HepG2 (cell line): ENCODE measurements around the gene MARF1. TPM values are rescaled to one million over a fixed set of nuclear protein-coding genes. Genes with fewer than 3 reads are reported as not detected.

Experiments used
- ADNP ChIP-seq: sonication (generic); formaldehyde crosslinking; IDR thresholded peaks from 2 replicates; pipeline ENCODE4 v1.4.0; 2020; ENCODE audit warnings: missing genetic modification reagents
- DPF2 ChIP-seq: sonication (generic); formaldehyde crosslinking; IDR thresholded peaks from 2 replicates; pipeline ENCODE4 v1.4.0; 2020; ENCODE audit warnings: mild to moderate bottlenecking, low read depth, missing genetic modification reagents, borderline replicate concordance
- E2F1 ChIP-seq: sonication (generic); formaldehyde crosslinking; IDR thresholded peaks from 2 replicates; pipeline ENCODE4 v1.5.0; 2020; ENCODE audit warnings: missing genetic modification reagents
- E2F5 ChIP-seq: sonication (generic); formaldehyde crosslinking; conservative IDR thresholded peaks from 2 replicates; pipeline ENCODE4 v1.4.0; 2020; ENCODE audit warnings: missing genetic modification reagents
- EP300 ChIP-seq, 3 experiments: sonication (generic) in 1 of 3; formaldehyde crosslinking in 1 of 3; IDR thresholded peaks; 2 replicates each; pipeline versions ENCODE4 v1.5.1 to v1.6.1; 2011 to 2020; ENCODE audit warnings: low read depth in 2 of 3, low read length in 2 of 3, borderline replicate concordance in 1 of 3, improper control_type of control experiment in 1 of 3, mild to moderate bottlenecking in 1 of 3, missing genetic modification reagents in 1 of 3, moderate library complexity in 1 of 3
- GLI4 ChIP-seq: sonication (generic); formaldehyde crosslinking; IDR thresholded peaks from 2 replicates; pipeline ENCODE4 v1.5.1; 2020; ENCODE audit warnings: missing genetic modification reagents, mild to moderate bottlenecking, moderate library complexity, borderline replicate concordance
- HOXA5 ChIP-seq: sonication (generic); formaldehyde crosslinking; IDR thresholded peaks from 2 replicates; pipeline ENCODE4 v1.4.0; 2020; ENCODE audit warnings: missing genetic modification reagents
- JUN ChIP-seq: sonication (generic); formaldehyde crosslinking; IDR thresholded peaks from 2 replicates; pipeline ENCODE4 v1.4.0; 2020; ENCODE audit warnings: mild to moderate bottlenecking, missing genetic modification reagents
- MED1 ChIP-seq: sonication (generic); formaldehyde crosslinking; IDR thresholded peaks from 2 replicates; pipeline ENCODE4 v1.4.0; 2020; ENCODE audit warnings: missing genetic modification reagents
- MZF1 ChIP-seq: sonication (generic); formaldehyde crosslinking; IDR thresholded peaks from 2 replicates; pipeline ENCODE4 v1.8.1; 2023; ENCODE audit warnings: mild to moderate bottlenecking, missing genetic modification reagents, borderline replicate concordance
- NCOR1 ChIP-seq: fragments of 200-600 bp; sonication (generic); IDR thresholded peaks from 2 replicates; pipeline ENCODE4 v1.7.0; 2017; ENCODE audit warnings: antibody characterized with exemption, low read length, borderline replicate concordance
- NR2F6 ChIP-seq, 2 experiments: IDR thresholded peaks; 2 replicates each; pipeline ENCODE4 v1.6.1; 2016; ENCODE audit warnings: antibody characterized with exemption in 1 of 2, mild to moderate bottlenecking in 1 of 2
- PHF5A ChIP-seq: IDR thresholded peaks from one replicate; pipeline ENCODE4 v1.6.1; 2018; ENCODE audit warnings: low read depth, missing genetic modification reagents; ENCODE audit not compliant: unreplicated experiment
- RCOR2 ChIP-seq: IDR thresholded peaks from 2 replicates; pipeline ENCODE4 v1.6.1; 2016; ENCODE audit warnings: missing biosample characterization, missing genetic modification reagents
- RELA ChIP-seq: sonication (generic); formaldehyde crosslinking; IDR thresholded peaks from 2 replicates; pipeline ENCODE4 v1.4.0; 2020; ENCODE audit warnings: missing genetic modification reagents
- TGIF2 ChIP-seq: IDR thresholded peaks from 2 replicates; pipeline ENCODE4 v1.6.1; 2016; ENCODE audit warnings: control low read depth, missing compliant biosample characterization
- ZFAT ChIP-seq: sonication (generic); formaldehyde crosslinking; conservative IDR thresholded peaks from 2 replicates; pipeline ENCODE4 v1.8.1; 2023; ENCODE audit warnings: missing genetic modification reagents, inconsistent platforms
- ZFP36L2 ChIP-seq: sonication (generic); formaldehyde crosslinking; IDR thresholded peaks from 2 replicates; pipeline ENCODE4 v1.4.0; 2020; ENCODE audit warnings: missing genetic modification reagents
- ZNF460 ChIP-seq: sonication (generic); formaldehyde crosslinking; IDR thresholded peaks from 2 replicates; pipeline ENCODE4 v1.5.1; 2020; ENCODE audit warnings: missing genetic modification reagents, mild to moderate bottlenecking, borderline replicate concordance
- ZNF788 ChIP-seq: sonication (generic); formaldehyde crosslinking; IDR thresholded peaks from 2 replicates; pipeline ENCODE4 v1.5.0; 2020; ENCODE audit warnings: mild to moderate bottlenecking, missing genetic modification reagents, borderline replicate concordance
- ZSCAN12 ChIP-seq: sonication (generic); formaldehyde crosslinking; IDR thresholded peaks from 2 replicates; pipeline ENCODE4 v1.9.0; 2021; ENCODE audit warnings: mild to moderate bottlenecking, missing genetic modification reagents
- polyA plus RNA-seq, 8 experiments: library from polyadenylated mRNA; depleted of rRNA in 3 of 8; stranded (reverse) in 7 of 8; unstranded in 1 of 8; fragments of >200 nt; fragmentation: Illumina TruSeq in 4 of 8; extraction: Trizol in 4 of 8; gene quantifications; 2 replicates each; pipeline versions ENCODE4 v1.2.1 to v1.2.3, GENCODE V29; 2011 to 2016; ENCODE audit warnings: low read depth in 4 of 8, missing spikeins in 1 of 8, mixed read lengths in 1 of 8; ENCODE audit not compliant: insufficient read depth in 1 of 8
- total RNA-seq, 5 experiments: library from RNA; depleted of rRNA; stranded (reverse); fragments of >200 nt; fragmentation: Illumina TruSeq; extraction: Trizol; gene quantifications; 2 replicates each; pipeline ENCODE4 v1.2.3, GENCODE V29; 2016; ENCODE audit warnings: low read depth in 1 of 5
- TF ChIP-seq, protein P1 (sequence below): sonication (generic); formaldehyde crosslinking; conservative IDR thresholded peaks from 2 replicates; pipeline ENCODE4 v1.4.0; 2020; ENCODE audit warnings: missing genetic modification reagents
- TF ChIP-seq, protein P2 (sequence below): sonication (generic); formaldehyde crosslinking; IDR thresholded peaks from 2 replicates; pipeline ENCODE4 v1.8.0; 2022; ENCODE audit warnings: missing genetic modification reagents, mild to moderate bottlenecking, inconsistent platforms, borderline replicate concordance

The MARF1 gene
- total and polyA plus RNA-seq, 2 of the 13 experiments (the other 11 are each of a cell fraction or from before 2014, with no cell fraction given): 8.7 to 20.7 TPM

DNA sequence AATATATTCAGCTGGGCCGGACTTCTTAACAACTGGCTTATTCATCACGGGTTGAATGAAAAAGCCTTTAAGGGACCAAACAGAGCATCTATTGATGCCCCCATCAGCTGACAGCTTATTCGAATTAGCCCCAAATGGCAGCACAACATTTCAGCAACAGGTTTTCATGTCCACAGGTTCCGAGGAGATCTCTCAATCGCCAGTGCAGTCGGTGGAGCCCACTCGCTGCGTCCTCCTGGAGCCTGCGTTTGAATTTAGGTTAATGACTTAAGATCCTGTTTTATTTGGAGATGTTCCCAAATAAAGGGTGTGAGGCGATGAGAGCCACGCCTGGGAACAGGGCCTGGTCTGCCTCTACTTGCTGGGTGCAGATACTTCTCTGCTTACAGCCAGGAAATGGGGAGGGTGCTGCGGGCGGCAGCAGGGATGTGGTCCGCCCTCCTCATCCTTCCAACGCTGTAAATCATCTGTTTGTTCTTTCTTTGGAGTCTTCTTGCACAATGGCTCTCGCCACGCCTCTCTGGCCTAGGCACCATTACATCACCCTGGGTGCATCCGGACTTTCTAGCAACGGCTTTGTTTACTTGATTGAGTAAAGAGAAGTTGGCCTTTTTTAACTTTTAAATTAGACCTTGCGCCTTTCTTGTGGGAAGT is 29.7 kb upstream of the MARF1 start (continued):
- TF ChIP-seq ZSCAN12 (CRISPR knock-in tag) (peak; percentile 83; the same call in 1 of the 2 replicates), RELA (CRISPR knock-in tag) (peak; percentile 73; the same call in 1 of the 2 replicates), ZFAT (CRISPR knock-in tag) (no peak), NCOR1 (peak; percentile 99), RCOR2 (CRISPR knock-in tag) (peak; percentile 100), DPF2 (CRISPR knock-in tag) (peak; percentile 99), JUN (CRISPR knock-in tag) (peak; percentile 99), NR2F6 (IDR thresholded peaks at IDR 0.05) (peak; percentile 88), NR2F6 (CRISPR knock-in tag; IDR thresholded peaks at IDR 0.05) (peak; percentile 93), MED1 (CRISPR knock-in tag) (peak; percentile 100), E2F1 (CRISPR knock-in tag) (peak; percentile 80; the same call in 1 of the 2 replicates), GLI4 (no peak; the same call in 1 of the 2 replicates), ADNP (CRISPR knock-in tag) (no peak), MZF1 (CRISPR knock-in tag) (0 out of 2 replicates have a peak, but pooled peaks have one; percentile 68), EP300 (IDR thresholded peaks at IDR 0.05; ENCODE audit: low read depth in 2 of 2, low read length in 2 of 2) (peak; percentile 95 to 97), EP300 (CRISPR knock-in tag; IDR thresholded peaks at IDR 0.05; ENCODE audit: borderline replicate concordance) (peak; percentile 96), PHF5A (CRISPR knock-in tag) (peak; percentile 99), ZFP36L2 (CRISPR knock-in tag) (peak; percentile 92; the same call in 1 of the 2 replicates), TGIF2 (CRISPR knock-in tag) (peak; percentile 89), ZNF460 (CRISPR knock-in tag) (no peak; the same call in 1 of the 2 replicates), HOXA5 (peak; percentile 99), ZNF788 (CRISPR knock-in tag) (peak; percentile 99; the same call in 1 of the 2 replicates), E2F5 (CRISPR knock-in tag) (no peak)
- TF ChIP-seq, protein P1, sequence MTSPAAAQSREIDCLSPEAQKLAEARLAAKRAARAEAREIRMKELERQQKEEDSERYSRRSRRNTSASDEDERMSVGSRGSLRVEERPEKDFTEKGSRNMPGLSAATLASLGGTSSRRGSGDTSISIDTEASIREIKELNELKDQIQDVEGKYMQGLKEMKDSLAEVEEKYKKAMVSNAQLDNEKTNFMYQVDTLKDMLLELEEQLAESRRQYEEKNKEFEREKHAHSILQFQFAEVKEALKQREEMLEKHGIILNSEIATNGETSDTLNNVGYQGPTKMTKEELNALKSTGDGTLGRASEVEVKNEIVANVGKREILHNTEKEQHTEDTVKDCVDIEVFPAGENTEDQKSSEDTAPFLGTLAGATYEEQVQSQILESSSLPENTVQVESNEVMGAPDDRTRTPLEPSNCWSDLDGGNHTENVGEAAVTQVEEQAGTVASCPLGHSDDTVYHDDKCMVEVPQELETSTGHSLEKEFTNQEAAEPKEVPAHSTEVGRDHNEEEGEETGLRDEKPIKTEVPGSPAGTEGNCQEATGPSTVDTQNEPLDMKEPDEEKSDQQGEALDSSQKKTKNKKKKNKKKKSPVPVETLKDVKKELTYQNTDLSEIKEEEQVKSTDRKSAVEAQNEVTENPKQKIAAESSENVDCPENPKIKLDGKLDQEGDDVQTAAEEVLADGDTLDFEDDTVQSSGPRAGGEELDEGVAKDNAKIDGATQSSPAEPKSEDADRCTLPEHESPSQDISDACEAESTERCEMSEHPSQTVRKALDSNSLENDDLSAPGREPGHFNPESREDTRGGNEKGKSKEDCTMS (CRISPR knock-in tag): no peak
- TF ChIP-seq, protein P2, sequence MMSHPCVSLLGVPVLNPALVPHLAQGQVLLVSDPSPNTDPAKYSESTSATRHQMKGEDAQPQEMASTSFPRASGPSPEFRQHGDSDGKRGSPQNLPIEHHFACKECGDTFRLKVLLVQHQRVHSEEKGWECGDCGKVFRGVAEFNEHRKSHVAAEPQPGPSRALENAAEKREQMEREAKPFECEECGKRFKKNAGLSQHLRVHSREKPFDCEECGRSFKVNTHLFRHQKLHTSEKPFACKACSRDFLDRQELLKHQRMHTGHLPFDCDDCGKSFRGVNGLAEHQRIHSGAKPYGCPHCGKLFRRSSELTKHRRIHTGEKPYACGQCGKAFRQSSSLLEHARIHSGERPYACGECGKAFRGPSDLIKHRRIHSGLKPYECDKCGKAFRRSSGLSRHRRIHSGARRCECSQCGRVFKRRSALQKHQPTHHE: no peak; the same call in 1 of the 2 replicates
